OCI-LY7 (cell line): ENCODE data around the gene TNFAIP3. TPM values are rescaled to one million over a fixed set of nuclear protein-coding genes. Genes with fewer than 3 reads are reported as not detected.

Source experiments
- BruUV-seq: library from RNA; stranded (reverse); fragments of 400-500 nt; replicated peaks from 2 replicates; lab custom pipeline; 2021; lab: Mats Ljungman, UMichigan
- CTCF ChIA-PET: fragments of 300-600 bp; sonication (Branson Sonifier 250); formaldehyde crosslinking; loops from one replicate; lab custom pipeline; 2022; ENCODE audit warnings: antibody characterized with exemption; ENCODE audit not compliant: unreplicated experiment; lab: Charles Lee
- POLR2A ChIA-PET: fragments of 300-600 bp; sonication (Branson Sonifier 250); formaldehyde crosslinking; loops from one replicate; lab custom pipeline; 2022; ENCODE audit warnings: antibody characterized with exemption; lab: Charles Lee
- DNase-seq: peaks from one replicate; pipeline ENCODE4 v3.0.0-alpha.2; 2015; ENCODE audit warnings: low spot score
- H2AFZ ChIP-seq: fragments of 200-600 bp; sonication (generic), shearing (Covaris generic); 2 replicates; pipeline ENCODE4 v1.6.1; 2014; ENCODE audit warnings: mild to moderate bottlenecking, antibody characterized with exemption, low read length, moderate library complexity
- H3K27ac ChIP-seq: fragments of 200-600 bp; sonication (generic); 2 replicates; pipeline ENCODE4 v1.5.1; 2014; ENCODE audit warnings: mixed run types, low read depth, mild to moderate bottlenecking, moderate library complexity, low read length, inconsistent platforms; ENCODE audit not compliant: poor library complexity, severe bottlenecking
- H3K36me3 ChIP-seq: fragments of 200-600 bp; sonication (generic); 2 replicates; pipeline ENCODE4 v1.6.1; 2014; ENCODE audit warnings: mild to moderate bottlenecking, antibody characterized with exemption, low read length, moderate library complexity, mixed read lengths; ENCODE audit not compliant: insufficient read depth
- H3K4me1 ChIP-seq: fragments of 200-600 bp; sonication (generic); 2 replicates; pipeline ENCODE4 v1.5.1; 2014; ENCODE audit warnings: mild to moderate bottlenecking, low read length; ENCODE audit not compliant: insufficient read depth, poor library complexity, severe bottlenecking
- H3K4me2 ChIP-seq: fragments of 200-600 bp; sonication (generic); 2 replicates; pipeline ENCODE4 v1.6.1; 2014; ENCODE audit warnings: mild to moderate bottlenecking, low read length
- H3K4me3 ChIP-seq: fragments of 200-600 bp; sonication (generic); 2 replicates; pipeline ENCODE4 v1.5.1; 2014; ENCODE audit warnings: mild to moderate bottlenecking, low read depth, low read length; ENCODE audit not compliant: poor library complexity, severe bottlenecking
- H3K79me2 ChIP-seq: fragments of 200-600 bp; sonication (generic); 2 replicates; pipeline ENCODE4 v1.6.1; 2016; ENCODE audit warnings: low read depth, mild to moderate bottlenecking, low read length, moderate library complexity, mixed read lengths; ENCODE audit not compliant: insufficient read depth
- H3K9me2 ChIP-seq: fragments of 200-600 bp; sonication (generic); 2 replicates; pipeline ENCODE4 v1.6.1; 2016; ENCODE audit warnings: mild to moderate bottlenecking, low read length, mixed read lengths; ENCODE audit not compliant: insufficient read depth
- H3K9me3 ChIP-seq: fragments of 200-600 bp; sonication (generic); 2 replicates; pipeline ENCODE4 v1.6.1; 2014; ENCODE audit warnings: mild to moderate bottlenecking, mixed run types, low read length, mixed read lengths
- H4K20me1 ChIP-seq: fragments of 200-600 bp; sonication (generic); 2 replicates; pipeline ENCODE4 v1.6.1; 2014; ENCODE audit warnings: mild to moderate bottlenecking, antibody characterized with exemption, low read length, moderate library complexity, mixed read lengths; ENCODE audit not compliant: insufficient read depth
- EZH2phosphoT487 ChIP-seq: fragments of 200-600 bp; sonication (generic); IDR thresholded peaks from 2 replicates; pipeline ENCODE4 v1.6.1; 2018; ENCODE audit warnings: low read depth, borderline replicate concordance, mild to moderate bottlenecking, mixed run types, antibody characterized with exemption, low read length, moderate library complexity, mixed read lengths
- intact Hi-C: fragments of 100-400 bp; cut with micrococcal nuclease; formaldehyde crosslinking; loops from one replicate; pipeline ENCODE4 v1.10.0; 2022; ENCODE audit not compliant: unreplicated experiment
- total RNA-seq, 2 experiments: library from RNA; depleted of rRNA in 1 of 2; stranded (reverse); fragments of >200 nt in 1 of 2; shearing (Covaris generic) in 1 of 2; gene quantifications; 2 replicates each; pipeline ENCODE4 v1.2.3, GENCODE V29; 2014 to 2022
- TF ChIP-seq, protein P1 (sequence below): fragments of 200-600 bp; sonication (generic); conservative IDR thresholded peaks from 2 replicates; pipeline ENCODE4 v1.5.1; 2014; ENCODE audit warnings: mild to moderate bottlenecking, antibody characterized with exemption, low read length, moderate library complexity, mixed read lengths

The TNFAIP3 gene
- total RNA-seq, 2 experiments from 2014 or later = 8.8 to 28.3 TPM

DNA sequence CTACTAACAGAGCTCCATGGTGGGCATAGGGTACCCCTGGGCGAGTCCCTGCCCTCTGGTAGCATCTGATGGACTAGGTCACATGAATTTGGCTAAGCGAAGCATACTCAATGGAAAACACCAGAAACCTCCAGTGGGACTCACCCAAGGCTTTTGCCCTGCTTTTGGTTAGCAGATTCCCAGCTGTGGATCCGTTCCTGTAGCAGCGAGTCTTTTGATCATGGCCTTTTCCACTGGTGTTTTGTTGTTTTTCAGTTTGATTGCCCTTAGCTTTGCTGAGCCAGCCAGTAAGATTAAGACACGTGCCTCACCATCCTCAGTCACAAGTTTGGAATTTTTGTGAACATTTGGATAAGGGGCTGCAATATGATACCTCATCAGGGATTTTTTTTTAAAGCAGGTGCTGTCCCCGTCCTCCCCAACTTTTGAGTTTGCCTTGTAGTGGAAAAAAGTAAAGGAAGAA, 8.0 kb downstream of the TNFAIP3 start:
- no peak for DNase-seq
- intact Hi-C loops = no loop called here
- H3K27ac ChIP-seq = no peak overlapping the region
- peaks cover 92% of the 10 kb centered on the region for H3K36me3 ChIP-seq
- H3K9me2 ChIP-seq = no peaks in the 10 kb centered on the region
- no peak overlapping the region for H3K4me2 ChIP-seq
- ChIA-PET POLR2A (interaction anchor here (0.7 to 1.3 kb wide), 3 partner anchors 52 to 171 kb away, joined by 3 read pairs; no protein-coding TSS in a partner anchor), CTCF (no interaction called here)
- TF ChIP-seq, protein P1, sequence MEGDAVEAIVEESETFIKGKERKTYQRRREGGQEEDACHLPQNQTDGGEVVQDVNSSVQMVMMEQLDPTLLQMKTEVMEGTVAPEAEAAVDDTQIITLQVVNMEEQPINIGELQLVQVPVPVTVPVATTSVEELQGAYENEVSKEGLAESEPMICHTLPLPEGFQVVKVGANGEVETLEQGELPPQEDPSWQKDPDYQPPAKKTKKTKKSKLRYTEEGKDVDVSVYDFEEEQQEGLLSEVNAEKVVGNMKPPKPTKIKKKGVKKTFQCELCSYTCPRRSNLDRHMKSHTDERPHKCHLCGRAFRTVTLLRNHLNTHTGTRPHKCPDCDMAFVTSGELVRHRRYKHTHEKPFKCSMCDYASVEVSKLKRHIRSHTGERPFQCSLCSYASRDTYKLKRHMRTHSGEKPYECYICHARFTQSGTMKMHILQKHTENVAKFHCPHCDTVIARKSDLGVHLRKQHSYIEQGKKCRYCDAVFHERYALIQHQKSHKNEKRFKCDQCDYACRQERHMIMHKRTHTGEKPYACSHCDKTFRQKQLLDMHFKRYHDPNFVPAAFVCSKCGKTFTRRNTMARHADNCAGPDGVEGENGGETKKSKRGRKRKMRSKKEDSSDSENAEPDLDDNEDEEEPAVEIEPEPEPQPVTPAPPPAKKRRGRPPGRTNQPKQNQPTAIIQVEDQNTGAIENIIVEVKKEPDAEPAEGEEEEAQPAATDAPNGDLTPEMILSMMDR = no peak
- TF ChIP-seq EZH2phosphoT487 = no peak
- H4K20me1 ChIP-seq = no peaks in the 10 kb centered on the region; the same call in 1 of the 2 replicates
- no peaks in the 10 kb centered on the region for H3K9me3 ChIP-seq
- peaks cover 35% of the 10 kb centered on the region for H3K4me1 ChIP-seq
- H3K4me3 ChIP-seq = no peak overlapping the region
- H2AFZ ChIP-seq = no peak overlapping the region
- peaks cover 38% of the 10 kb centered on the region for H3K79me2 ChIP-seq
- no TSS peak for BruUV-seq

- Histone ChIP-seq H2AFZ (no peak overlapping the region), H3K36me3 (peaks cover 97% of the 10 kb centered on the region), H3K9me3 (no peaks in the 10 kb centered on the region), H3K27ac (no peak overlapping the region), H3K9me2 (no peaks in the 10 kb centered on the region), H3K79me2 (peaks cover 33% of the 10 kb centered on the region), H4K20me1 (no peaks in the 10 kb centered on the region; the same call in 1 of the 2 replicates), H3K4me3 (no peak overlapping the region), H3K4me1 (peaks cover 30% of the 10 kb centered on the region), H3K4me2 (no peak overlapping the region)
- ChIA-PET POLR2A (interaction anchor here (0.7 to 1.3 kb wide), 3 partner anchors 52 to 171 kb away, joined by 3 read pairs; no protein-coding TSS in a partner anchor), CTCF (no interaction called here)
- intact Hi-C loops = no loop called here
- no peak for DNase-seq
- no peak for TF ChIP-seq EZH2phosphoT487
- TF ChIP-seq, protein P1 = no peak
- no TSS peak for BruUV-seq
These were observed 8.5 kb downstream of the TNFAIP3 start for GRCh38 chr6:137875606-137876005.

DNA sequence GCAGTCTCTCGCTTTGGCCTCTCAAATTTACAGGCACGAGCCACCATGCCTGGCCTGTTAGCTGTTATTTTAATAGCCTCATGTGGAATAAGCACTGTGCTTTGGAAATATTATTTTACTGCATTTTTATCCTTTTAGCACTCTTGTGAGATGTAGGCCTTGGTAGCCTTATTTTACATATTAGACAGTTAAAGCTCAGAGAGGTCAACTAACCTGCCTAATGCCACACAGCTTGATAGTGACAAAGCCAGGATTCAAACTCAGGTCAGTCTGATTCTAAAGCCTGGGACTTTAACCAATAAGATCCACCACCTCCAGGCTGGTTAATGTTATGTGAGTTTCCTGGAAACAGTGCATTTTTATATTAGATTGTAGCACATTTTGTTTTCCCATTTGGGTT, 9.5 kb downstream of the TNFAIP3 start:
- ChIA-PET CTCF (no interaction called here), POLR2A (interaction anchor here (1.0 kb wide), 1 partner anchor 9 kb away, joined by 3 read pairs; the partner anchor contains the start of gene TNFAIP3)
- TF ChIP-seq, protein P1 = no peak
- no peak for TF ChIP-seq EZH2phosphoT487
- no peaks in the 10 kb centered on the region for H4K20me1 ChIP-seq
- DNase-seq = no peak
- H2AFZ ChIP-seq = no peak overlapping the region
- peaks cover 20% of the 10 kb centered on the region for H3K4me1 ChIP-seq
- intact Hi-C loops = no loop called here
- no peaks in the 10 kb centered on the region for H3K9me2 ChIP-seq
- H3K36me3 ChIP-seq = peaks cover 99% of the 10 kb centered on the region
- H3K79me2 ChIP-seq = peaks cover 24% of the 10 kb centered on the region
- no peak overlapping the region for H3K4me3 ChIP-seq
- BruUV-seq = no TSS peak
- H3K4me2 ChIP-seq = no peak overlapping the region
- no peaks in the 10 kb centered on the region for H3K9me3 ChIP-seq
- no peak overlapping the region for H3K27ac ChIP-seq
